Neural progenitor cell (in vitro differentiated cells): ENCODE results near the gene MAB21L4. TPM values are rescaled to one million over a fixed set of nuclear protein-coding genes. Genes with fewer than 3 reads are reported as not detected.

Source experiments
- DNase-seq: peaks from one replicate; pipeline ENCODE4 v3.0.0-alpha.2; 2016; ENCODE audit warnings: low spot score
- H2AFZ ChIP-seq: fragments of 200-600 bp; sonication (generic); replicated peaks from 2 replicates; pipeline ENCODE4 v1.6.1; 2016; ENCODE audit warnings: antibody characterized with exemption
- H3F3A ChIP-seq: fragments of 200-600 bp; sonication (generic); 2 replicates; pipeline ENCODE4 v1.6.1; 2016; ENCODE audit warnings: antibody characterized with exemption, low read depth
- H3K27ac ChIP-seq: fragments of 200-600 bp; sonication (generic); 2 replicates; pipeline ENCODE4 v1.5.1; 2016; ENCODE audit warnings: mild to moderate bottlenecking
- H3K27me3 ChIP-seq: fragments of 200-600 bp; sonication (generic); 2 replicates; pipeline ENCODE4 v1.6.1; 2016; ENCODE audit warnings: mild to moderate bottlenecking, moderate library complexity
- H3K36me3 ChIP-seq: fragments of 200-600 bp; sonication (generic); 2 replicates; pipeline ENCODE4 v1.5.1; 2016
- H3K4me1 ChIP-seq: fragments of 200-600 bp; sonication (generic); 2 replicates; pipeline ENCODE4 v1.6.1; 2016; ENCODE audit warnings: mixed run types
- H3K4me2 ChIP-seq: fragments of 200-600 bp; sonication (generic); 2 replicates; pipeline ENCODE4 v1.6.1; 2016
- H3K4me3 ChIP-seq: fragments of 200-600 bp; sonication (generic); 2 replicates; pipeline ENCODE4 v1.5.1; 2016
- H3K79me2 ChIP-seq: fragments of 200-600 bp; sonication (generic); 2 replicates; pipeline ENCODE4 v1.6.1; 2016; ENCODE audit warnings: low read depth
- H3K9ac ChIP-seq: fragments of 200-600 bp; sonication (generic); 2 replicates; pipeline ENCODE4 v1.6.1; 2016
- H3K9me3 ChIP-seq: fragments of 200-600 bp; sonication (generic); 2 replicates; pipeline ENCODE4 v1.5.1; 2016; ENCODE audit warnings: low read depth
- H4K20me1 ChIP-seq: fragments of 200-600 bp; sonication (generic); 2 replicates; pipeline ENCODE4 v1.6.1; 2016; ENCODE audit warnings: low read depth
- H3K27ac Mint-ChIP-seq: 3 replicates; pipeline ENCODE4 v1.8.0; 2021; ENCODE audit warnings: mixed read lengths
- H3K27me3 Mint-ChIP-seq: 2 replicates; pipeline ENCODE4 v1.8.0; 2022; ENCODE audit warnings: low read depth, mild to moderate bottlenecking, inconsistent platforms, moderate library complexity, mixed read lengths; ENCODE audit not compliant: insufficient read depth
- H3K36me3 Mint-ChIP-seq: 3 replicates; pipeline ENCODE4 v1.8.0; 2021; ENCODE audit warnings: mixed read lengths
- H3K4me1 Mint-ChIP-seq: 3 replicates; pipeline ENCODE4 v1.8.0; 2021; ENCODE audit warnings: mixed read lengths
- H3K4me3 Mint-ChIP-seq: 3 replicates; pipeline ENCODE4 v1.8.0; 2021; ENCODE audit warnings: mild to moderate bottlenecking, moderate library complexity, mixed read lengths
- H3K9me3 Mint-ChIP-seq: 3 replicates; pipeline ENCODE4 v1.8.0; 2020; ENCODE audit warnings: mixed read lengths
- CTCF ChIP-seq: fragments of 200-600 bp; sonication (generic); IDR thresholded peaks from 2 replicates; pipeline ENCODE4 v1.5.1; 2017; ENCODE audit warnings: antibody characterized with exemption, mild to moderate bottlenecking
- EZH2 ChIP-seq: fragments of 200-600 bp; sonication (generic); IDR thresholded peaks from 2 replicates; pipeline ENCODE4 v1.6.1; 2017; ENCODE audit warnings: antibody characterized with exemption, mild to moderate bottlenecking, moderate library complexity
- EZH2phosphoT487 ChIP-seq: fragments of 200-600 bp; sonication (generic); IDR thresholded peaks from 2 replicates; pipeline ENCODE4 v1.6.1; 2017; ENCODE audit warnings: antibody characterized with exemption
- total RNA-seq: library from RNA; depleted of rRNA; stranded (reverse); fragments of >200 nt; gene quantifications from 2 replicates; pipeline ENCODE4 v1.2.3, GENCODE V29; 2015; ENCODE audit warnings: low replicate concordance

MAB21L4 gene
- total RNA-seq, 1 donor from 2014 or later = not detected

GRCh38 chr2:240855670-240856069 lies 40.3 kb downstream of the MAB21L4 start:
- H3K4me1 ChIP-seq = peaks cover 15% of the 10 kb centered on the region
- no peaks in the 10 kb centered on the region for H3K36me3 ChIP-seq
- peaks cover 12% of the 10 kb centered on the region for H3K9me3 Mint-ChIP-seq
- H3K4me2 ChIP-seq = no peak overlapping the region
- H3K27me3 Mint-ChIP-seq = peaks cover 7% of the 10 kb centered on the region
- no peaks in the 10 kb centered on the region for H3K36me3 Mint-ChIP-seq
- no peak overlapping the region for H3K4me3 Mint-ChIP-seq
- TF ChIP-seq EZH2 (no peak), EZH2phosphoT487 (no peak), CTCF (no peak)
- no peaks in the 10 kb centered on the region for H3K9me3 ChIP-seq
- no peak overlapping the region for H3K27ac Mint-ChIP-seq
- H3K27me3 ChIP-seq = no peaks in the 10 kb centered on the region
- H3K4me1 Mint-ChIP-seq = peaks cover 10% of the 10 kb centered on the region
- peaks cover 18% of the 10 kb centered on the region for H3F3A ChIP-seq
- peaks cover 5% of the 10 kb centered on the region for H4K20me1 ChIP-seq
- H3K27ac ChIP-seq = no peak overlapping the region
- H3K9ac ChIP-seq = no peak overlapping the region
- no peak for DNase-seq
- no peaks in the 10 kb centered on the region for H3K79me2 ChIP-seq
- H2AFZ ChIP-seq = no peak overlapping the region
- no peak overlapping the region for H3K4me3 ChIP-seq

GRCh38 chr2:240852671-240853314 lies 43.2 kb downstream of the MAB21L4 start:
- no peak overlapping the region for H2AFZ ChIP-seq
- TF ChIP-seq CTCF (no peak), EZH2phosphoT487 (no peak), EZH2 (no peak)
- peaks cover 5% of the 10 kb centered on the region for H4K20me1 ChIP-seq
- H3K9me3 ChIP-seq = no peaks in the 10 kb centered on the region
- DNase-seq = no peak
- no peaks in the 10 kb centered on the region for H3K79me2 ChIP-seq
- Mint-ChIP-seq H3K4me3 (no peak overlapping the region), H3K36me3 (no peaks in the 10 kb centered on the region), H3K27ac (peak overlapping the region; percentile 74), H3K27me3 (peaks cover 9% of the 10 kb centered on the region), H3K9me3 (peaks cover 12% of the 10 kb centered on the region), H3K4me1 (peaks cover 16% of the 10 kb centered on the region)
- H3K4me3 ChIP-seq = no peak overlapping the region
- no peaks in the 10 kb centered on the region for H3K27me3 ChIP-seq
- H3K27ac ChIP-seq = no peak overlapping the region
- H3K4me2 ChIP-seq = no peak overlapping the region
- H3K36me3 ChIP-seq = no peaks in the 10 kb centered on the region
- peaks cover 18% of the 10 kb centered on the region for H3F3A ChIP-seq
- H3K9ac ChIP-seq = no peak overlapping the region
- H3K4me1 ChIP-seq = peaks cover 15% of the 10 kb centered on the region

GRCh38 chr2:240851078-240851991 lies 44.6 kb downstream of the MAB21L4 start:
- Histone ChIP-seq H3K4me3 (no peak overlapping the region), H3K27ac (no peak overlapping the region), H3F3A (peaks cover 18% of the 10 kb centered on the region), H3K36me3 (no peaks in the 10 kb centered on the region), H3K9me3 (no peaks in the 10 kb centered on the region), H3K9ac (no peak overlapping the region), H2AFZ (no peak overlapping the region), H4K20me1 (peaks cover 5% of the 10 kb centered on the region), H3K4me2 (peak overlapping the region; percentile 46), H3K4me1 (peaks cover 15% of the 10 kb centered on the region), H3K27me3 (no peaks in the 10 kb centered on the region), H3K79me2 (no peaks in the 10 kb centered on the region)
- Mint-ChIP-seq H3K36me3 (no peaks in the 10 kb centered on the region), H3K27ac (no peak overlapping the region), H3K27me3 (peaks cover 13% of the 10 kb centered on the region), H3K9me3 (peaks cover 12% of the 10 kb centered on the region), H3K4me3 (no peak overlapping the region), H3K4me1 (peaks cover 19% of the 10 kb centered on the region)
- DNase-seq = peak; percentile 94
- no peak for TF ChIP-seq EZH2
- no peak for TF ChIP-seq EZH2phosphoT487
- TF ChIP-seq CTCF = peak; percentile 94
